AG04450 (cell line): ENCODE data around the gene PSMD13. TPM values are rescaled to one million over a fixed set of nuclear protein-coding genes. Genes with fewer than 3 reads are reported as not detected.
A peak's percentile ranks its signal among the peaks of the same experiment; 100 is the strongest.

Source experiments
- CTCF ChIA-PET: fragments of 300-600, 350-600 bp; formaldehyde crosslinking; extraction: SDS; loops from one replicate; lab custom pipeline; 2022; ENCODE audit warnings: antibody characterized with exemption, inconsistent platforms; lab: Charles Lee
- POLR2A ChIA-PET: fragments of 350-600 bp; formaldehyde crosslinking; extraction: SDS; loops from one replicate; lab custom pipeline; 2021; ENCODE audit warnings: antibody characterized with exemption, inconsistent platforms; lab: Yijun Ruan, JAX
- DNase-seq: peaks from one replicate; pipeline ENCODE4 v3.0.0-alpha.2; 2011; ENCODE audit warnings: low read depth, low spot score
- H3K27ac ChIP-seq: one replicate; pipeline ENCODE4 v1.5.1; 2012; ENCODE audit warnings: low read depth, low read length, control low read depth
- H3K27me3 ChIP-seq: one replicate; pipeline ENCODE4 v1.6.0; 2012; ENCODE audit warnings: low read length; ENCODE audit not compliant: control insufficient read depth, insufficient read depth
- H3K4me3 ChIP-seq: 2 replicates; pipeline ENCODE4 v1.5.1; 2011; ENCODE audit warnings: mild to moderate bottlenecking, low read depth, low read length, control low read depth
- H3K9me3 ChIP-seq: 2 replicates; pipeline ENCODE4 v1.5.1; 2012; ENCODE audit warnings: low read length; ENCODE audit not compliant: control insufficient read depth, insufficient read depth
- CTCF ChIP-seq: IDR thresholded peaks from 2 replicates; pipeline ENCODE4 v1.5.1; 2011; ENCODE audit warnings: low read depth, low read length, control low read depth, inconsistent platforms
- polyA plus RNA-seq: library from polyadenylated mRNA; depleted of rRNA; stranded (reverse); fragments of >200 nt; gene quantifications from 2 replicates; pipeline ENCODE4 v1.2.3, GENCODE V29; 2011

PSMD13 gene
- polyA plus RNA-seq, 1 experiment: 148 TPM

GRCh38 chr11:249062-249461 lies 12.3 kb downstream of the PSMD13 start:
- Histone ChIP-seq H3K27ac (no peak overlapping the region), H3K9me3 (no peaks in the 10 kb centered on the region), H3K4me3 (no peak overlapping the region), H3K27me3 (no peaks in the 10 kb centered on the region)
- no peak for TF ChIP-seq CTCF
- no peak for DNase-seq
- POLR2A ChIA-PET: interaction anchor here (1.2 kb wide), 1 partner anchor 106 kb away, joined by 4 read pairs; no protein-coding TSS in a partner anchor
- CTCF ChIA-PET: interaction anchor here (1.5 kb wide), 1 partner anchor 198 kb away, joined by 4 read pairs; no protein-coding TSS in a partner anchor

- H3K27me3 ChIP-seq: no peaks in the 10 kb centered on the region
- ChIA-PET POLR2A (interaction anchor here (0.9 kb wide), 1 partner anchor 18 kb away, joined by 3 read pairs; no protein-coding TSS in a partner anchor), CTCF (interaction anchor here (0.8 to 2.5 kb wide), 13 partner anchors 10 to 198 kb away, joined by 3 to 51 read pairs (median 4); partner anchors contain the start of genes B4GALNT4, PSMD13 and SIGIRR)
- no peak overlapping the region for H3K4me3 ChIP-seq
- no peak for DNase-seq
- no peak for TF ChIP-seq CTCF
- no peaks in the 10 kb centered on the region for H3K9me3 ChIP-seq
- H3K27ac ChIP-seq: no peak overlapping the region
Observed at GRCh38 chr11:250274-250673, 13.5 kb downstream of the PSMD13 start.

GRCh38 chr11:250740-251299 lies 14.0 kb downstream of the PSMD13 start:
- Histone ChIP-seq H3K27ac (no peak overlapping the region), H3K27me3 (no peaks in the 10 kb centered on the region), H3K9me3 (no peaks in the 10 kb centered on the region), H3K4me3 (no peak overlapping the region)
- ChIA-PET POLR2A (interaction anchor here (0.9 kb wide), 1 partner anchor 17 kb away, joined by 3 read pairs; no protein-coding TSS in a partner anchor), CTCF (interaction anchor here (0.6 to 2.5 kb wide), 15 partner anchors 9 to 198 kb away, joined by 3 to 51 read pairs (median 4); partner anchors contain the start of genes B4GALNT4, PSMD13 and SIGIRR)
- peak; percentile 62 for TF ChIP-seq CTCF
- no peak for DNase-seq

- ChIA-PET CTCF (interaction anchor here (0.6 to 2.5 kb wide), 11 partner anchors 8 to 197 kb away, joined by 3 to 51 read pairs (median 6); partner anchors contain the start of genes PSMD13 and SIGIRR), POLR2A (no interaction called here)
Observed at GRCh38 chr11:251550-251949, 14.8 kb downstream of the PSMD13 start.

More at GRCh38 chr11:251550-251949, 14.8 kb downstream of the PSMD13 start:
- DNase-seq: no peak
- Histone ChIP-seq H3K9me3 (no peaks in the 10 kb centered on the region), H3K4me3 (no peak overlapping the region), H3K27ac (peak overlapping the region; percentile 39), H3K27me3 (no peaks in the 10 kb centered on the region)
- no peak for TF ChIP-seq CTCF
